ENCODE measurements around the gene SMIM32. TPM values are rescaled to one million over a fixed set of nuclear protein-coding genes. Genes with fewer than 3 reads are reported as not detected.
A peak's percentile ranks its signal among the peaks of the same experiment; 100 is the strongest.

Gene SMIM32
- 0.20 TPM in 1 of 2 replicates, not detected in the other for total RNA-seq (2016; rRNA removed; fragmentation: Illumina TruSeq; extraction: Trizol)
- total RNA-seq (2016; cell fraction: cytosol; rRNA removed; fragmentation: Illumina TruSeq; extraction: Trizol; ENCODE audit: low read depth), result not detected in 2 replicates
- total RNA-seq (2016; cell fraction: insoluble cytoplasmic fraction; rRNA removed; fragmentation: Illumina TruSeq; extraction: Trizol), result 0.10 and 0.11 TPM in 2 replicates
- 0.10 TPM in 1 of 2 replicates, not detected in the other for total RNA-seq (2016; cell fraction: membrane; rRNA removed; fragmentation: Illumina TruSeq; extraction: Trizol)
- total RNA-seq (2016; cell fraction: nucleus; rRNA removed; fragmentation: Illumina TruSeq; extraction: Trizol), result 0.22 TPM in 1 of 2 replicates, not detected in the other
- polyA plus RNA-seq (2011; rRNA removed), result 0.05 and 0.15 TPM in 2 replicates
- polyA plus RNA-seq (2011; cell fraction: cytosol; rRNA removed), result 0.15 TPM in 1 of 2 replicates, not detected in the other
- not detected in 2 replicates for polyA plus RNA-seq (2011; cell fraction: nucleus; rRNA removed)
- not detected in 2 replicates for polyA plus RNA-seq (2012)
- polyA plus RNA-seq (2016; cell fraction: cytosol; fragmentation: Illumina TruSeq; extraction: Trizol; ENCODE audit: low read depth), result 0.08 TPM in 1 of 2 replicates, not detected in the other
- 0.14 TPM in 1 of 2 replicates, not detected in the other for polyA plus RNA-seq (2016; cell fraction: insoluble cytoplasmic fraction; fragmentation: Illumina TruSeq; extraction: Trizol; ENCODE audit: low read depth)
- polyA plus RNA-seq (2016; cell fraction: membrane; fragmentation: Illumina TruSeq; extraction: Trizol; ENCODE audit: low read depth), result 0.10 TPM in 1 of 2 replicates, not detected in the other
- polyA plus RNA-seq (2016; cell fraction: nucleus; fragmentation: Illumina TruSeq; extraction: Trizol; ENCODE audit: insufficient read depth, low read depth), result 0.28 TPM in 1 of 2 replicates, not detected in the other
- polyA minus RNA-seq (2011; rRNA and poly(A)+ RNA removed; ENCODE audit: low replicate concordance), result 0.30 TPM in 1 of 2 replicates, not detected in the other
- polyA minus RNA-seq (2011; cell fraction: cytosol; rRNA and poly(A)+ RNA removed), result not detected in 2 replicates
- not detected in 2 replicates for polyA minus RNA-seq (2011; cell fraction: nucleus; rRNA and poly(A)+ RNA removed)
- percentile 14 among the genes with signal in this experiment for Bru-seq, nascent RNA
- BruChase-seq, experiment 1, labeled RNA remaining after a 6-hour chase, result not detected
- BruChase-seq, experiment 2, labeled RNA remaining after a 2-hour chase, result percentile 20 among the genes with signal in this experiment
- long read RNA-seq, experiment 1, result 0 reads
- long read RNA-seq, experiment 2, result 0 reads

GRCh38 chr5:136192526-136193321, at the start of gene SMIM32:
Gene SMIM32, minus strand, starts transcription at chr5:136193162. Its CDS starts 638 bp downstream, at chr5:136192524.
- no peaks in the 10 kb centered on the region for H3K79me2 ChIP-seq (ENCODE audit: insufficient read depth, low read length)
- ChIA-PET POLR2A (interaction anchor here (0.6 kb wide), 1 partner anchor 69 kb away, joined by 3 read pairs; no protein-coding TSS in a partner anchor), CTCF (ENCODE audit: low intra/inter-chr PET ratio, low total read pairs) (no interaction called here)
- H3K9me3 ChIP-seq (ENCODE audit: low read length), result no peaks in the 10 kb centered on the region
- intact Hi-C loops (cut with micrococcal nuclease; ENCODE audit: unreplicated experiment) (no loop called here), in situ Hi-C loops (cut with HindIII; ENCODE audit: extremely low pct_ligation_motif_present, low pct_unique_long_range_greater_than_20kb) (no loop called here)
- H4K20me1 ChIP-seq (ENCODE audit: insufficient read depth, low read length), result no peaks in the 10 kb centered on the region
- peaks cover 0 to 20% of the 10 kb centered on the region in 2 experiments; a peak in 3 of 5 replicates for H3K27me3 ChIP-seq (ENCODE audit: control insufficient read depth in 1 of 2, insufficient read depth in 2 of 2, low read length in 2 of 2)
- no TSS peak for BruUV-seq (replicated peaks)
- peak; percentile 81 for ATAC-seq
- 4% methylated on average over 32 of the region's 81 CpGs for WGBS (ENCODE audit: low lambda C conversion rate)
- FAIRE-seq, result no peak
- H3K27ac ChIP-seq (ENCODE audit: extremely low read length, insufficient read depth, low read length), result no peak within 1 kb of the TSS
- H2AFZ ChIP-seq (ENCODE audit: low read length), result no peak within 1 kb of the TSS
- H3K9ac ChIP-seq (ENCODE audit: insufficient read depth, low read depth, low read length), result peak within 1 kb of the TSS; percentile 59; the same call in 1 of the 2 replicates
- peak within 1 kb of the TSS; percentile 68 to 74 (median 72) for H3K4me3 ChIP-seq (replicated peaks in 1 of 3; ENCODE audit: insufficient read depth in 1 of 3, low read depth in 2 of 3, low read length in 3 of 3)
- DNase-seq (ENCODE audit: low spot score), result peak; percentile 24
- peaks cover 0 to 3% of the 10 kb centered on the region in 2 experiments; a peak in 2 of 5 replicates for H3K36me3 ChIP-seq (replicated peaks in 1 of 2; ENCODE audit: control insufficient read depth in 1 of 2, insufficient read depth in 2 of 2, low read length in 2 of 2)
- peaks cover 30% of the 10 kb centered on the region for H3K4me1 ChIP-seq (ENCODE audit: insufficient read depth, low read length)
- H3K4me2 ChIP-seq (ENCODE audit: low read depth, low read length), result peak within 1 kb of the TSS; percentile 90
- TF ChIP-seq ZNF326 (CRISPR knock-in tag; IDR thresholded peaks at IDR 0.05; ENCODE audit: borderline replicate concordance) (no peak), TCF7L2 (IDR thresholded peaks at IDR 0.05; ENCODE audit: low read depth, low read length) (no peak), ZNF543 (CRISPR knock-in tag; IDR thresholded peaks at IDR 0.05) (peak; percentile 73; the same call in 1 of the 2 replicates), HNRNPK (IDR thresholded peaks at IDR 0.05; ENCODE audit: low read depth, low read length, poor library complexity, severe bottlenecking) (peak; percentile 13), ZGPAT (CRISPR knock-in tag; IDR thresholded peaks at IDR 0.05) (peak; percentile 43; the same call in 1 of the 2 replicates), NONO (IDR thresholded peaks at IDR 0.05) (no peak), NONO (CRISPR knock-in tag; conservative IDR thresholded peaks at IDR 0.05) (0 out of 2 replicates have a peak, but pooled peaks have one; percentile 25), POLR2A (IDR thresholded peaks at IDR 0.05; ENCODE audit: insufficient read depth in 1 of 2, low read depth in 2 of 2, low read length in 2 of 2) (0 out of 4 replicates have a peak, but pooled peaks of 1 of the 2 experiments have one; percentile 12), ZNF280B (CRISPR knock-in tag; IDR thresholded peaks at IDR 0.05; ENCODE audit: borderline replicate concordance) (no peak), MTA1 (CRISPR knock-in tag; IDR thresholded peaks at IDR 0.05; ENCODE audit: borderline replicate concordance) (no peak; the same call in 1 of the 2 replicates), HNRNPLL (IDR thresholded peaks at IDR 0.05; ENCODE audit: low read depth, low read length, poor library complexity, severe bottlenecking) (peak; percentile 44), PHF21A (CRISPR knock-in tag; IDR thresholded peaks at IDR 0.05) (0 out of 2 replicates have a peak, but pooled peaks have one; percentile 11), KDM5B (CRISPR knock-in tag; IDR thresholded peaks at IDR 0.05; ENCODE audit: borderline replicate concordance) (peak; percentile 60; the same call in 1 of the 2 replicates), KDM1A (CRISPR knock-in tag; IDR thresholded peaks at IDR 0.05) (no peak), ZNF263 (CRISPR knock-in tag; IDR thresholded peaks at IDR 0.05) (0 out of 2 replicates have a peak, but pooled peaks have one; percentile 30)
